GM21423 (cell line): ENCODE data around the gene APOBEC3C.
"Not testable (repeated sequence)": the region's sequence is repeated elsewhere in the genome, so short reads cannot be mapped to it uniquely, and the experiment has no call there.

ENCODE experiments used
- ATAC-seq: cut with Tn5 transposase; IDR thresholded peaks from one replicate; pipeline ENCODE4 v1.9.1; 2021; ENCODE audit warnings: mild to moderate bottlenecking, moderate library complexity; ENCODE audit not compliant: unreplicated experiment

The APOBEC3C gene

DNA sequence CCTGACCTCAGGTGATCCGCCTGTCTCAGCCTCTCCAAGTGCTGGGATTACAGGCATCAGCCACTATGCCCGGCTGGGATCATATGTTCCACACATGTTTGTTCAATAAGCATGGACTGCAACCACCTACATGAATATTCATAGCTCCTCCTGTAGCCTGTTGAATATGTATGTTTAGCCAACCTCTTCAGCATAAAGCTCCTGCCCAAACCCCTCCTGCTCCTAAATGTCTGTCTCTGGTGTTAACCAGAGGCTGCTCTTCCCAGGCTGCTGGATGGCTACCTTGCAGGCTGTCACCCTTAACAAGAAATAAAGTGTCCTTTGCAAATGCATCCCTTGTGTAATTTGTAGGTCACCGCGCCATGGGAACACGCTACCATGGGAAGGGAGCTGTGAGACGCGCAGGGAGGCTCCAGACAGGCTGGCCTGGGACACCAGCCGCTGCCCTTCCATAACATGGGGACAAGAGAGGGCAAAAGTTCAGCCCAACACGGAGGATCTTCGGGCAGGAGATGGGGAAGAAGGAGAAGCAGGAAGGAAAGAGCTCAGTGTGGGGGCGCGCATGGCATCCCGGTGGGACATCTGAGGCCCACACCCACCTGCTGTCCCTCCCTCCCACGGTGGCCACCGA is 6.1 kb downstream of the APOBEC3C start:
- ATAC-seq, result not testable (repeated sequence)

DNA sequence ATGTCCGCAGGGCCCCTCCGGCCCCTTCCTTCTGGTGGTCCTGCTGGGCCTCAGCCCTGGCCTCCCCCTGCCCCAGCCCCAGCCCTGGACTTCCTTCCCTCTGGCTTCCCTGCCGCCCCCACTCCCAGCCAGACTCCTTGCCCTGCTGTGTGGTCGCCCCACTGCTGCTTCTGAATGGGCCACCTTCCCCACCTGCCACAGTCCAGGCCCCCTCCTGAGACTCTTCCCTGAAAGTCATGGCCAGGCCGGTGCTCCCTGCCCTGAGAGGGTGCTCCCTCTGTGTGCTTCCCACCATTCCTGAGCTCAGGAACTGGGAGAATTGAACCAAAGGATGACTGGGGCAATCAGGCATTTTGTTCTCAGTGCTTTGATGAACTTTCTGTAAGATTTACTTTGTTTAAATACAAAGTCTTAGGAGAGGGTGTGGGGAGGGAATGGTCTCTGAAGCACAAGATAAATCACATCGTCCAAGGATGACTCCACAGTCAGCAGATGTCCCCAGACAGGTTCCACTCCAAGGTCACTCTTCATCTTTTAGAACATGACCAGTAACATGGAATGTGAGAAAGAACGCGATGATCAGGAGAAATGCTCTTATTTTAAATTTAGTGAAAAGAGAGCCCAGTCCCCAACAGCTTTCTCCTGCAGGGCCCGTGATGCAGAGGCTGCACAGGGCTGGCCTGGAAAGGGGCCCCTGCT is 7.6 kb downstream of the APOBEC3C start:
- no peak for ATAC-seq

DNA sequence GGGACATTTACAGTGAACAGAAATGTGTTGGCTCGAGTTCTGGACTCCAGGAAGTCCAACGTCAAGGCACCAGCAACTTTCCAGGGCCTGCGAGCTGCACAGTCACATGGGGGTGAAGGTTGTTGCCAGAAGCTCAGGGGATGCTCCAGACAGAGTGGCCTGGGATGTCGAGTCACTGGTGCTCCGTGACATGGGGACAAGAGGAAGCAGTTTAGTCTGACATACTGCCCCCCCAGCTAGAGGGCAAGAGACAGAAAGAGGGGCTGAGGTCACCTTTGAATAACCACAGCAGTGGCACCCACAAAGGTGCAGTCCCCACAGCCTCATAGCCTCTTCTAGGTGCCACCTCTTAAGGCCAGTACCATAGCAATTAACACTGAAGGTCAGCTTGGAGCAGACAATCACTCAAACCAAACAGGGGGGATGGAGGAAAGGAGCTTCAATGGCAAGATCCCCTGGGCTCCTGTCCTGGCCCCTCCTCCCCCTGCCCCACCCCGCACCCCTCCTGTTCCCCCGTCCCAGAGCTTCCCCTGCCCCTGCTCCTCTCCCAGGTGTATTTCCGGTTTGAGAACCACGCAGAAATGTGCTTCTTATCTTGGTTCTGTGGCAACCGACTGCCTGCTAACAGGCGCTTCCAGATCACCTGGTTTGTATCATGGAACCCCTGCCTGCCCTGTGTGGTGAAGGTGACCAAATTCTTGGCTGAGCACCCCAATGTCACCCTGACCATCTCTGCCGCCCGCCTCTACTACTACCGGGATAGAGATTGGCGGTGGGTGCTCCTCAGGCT is 10.7 kb downstream of the APOBEC3C start:
- no peak for ATAC-seq

DNA sequence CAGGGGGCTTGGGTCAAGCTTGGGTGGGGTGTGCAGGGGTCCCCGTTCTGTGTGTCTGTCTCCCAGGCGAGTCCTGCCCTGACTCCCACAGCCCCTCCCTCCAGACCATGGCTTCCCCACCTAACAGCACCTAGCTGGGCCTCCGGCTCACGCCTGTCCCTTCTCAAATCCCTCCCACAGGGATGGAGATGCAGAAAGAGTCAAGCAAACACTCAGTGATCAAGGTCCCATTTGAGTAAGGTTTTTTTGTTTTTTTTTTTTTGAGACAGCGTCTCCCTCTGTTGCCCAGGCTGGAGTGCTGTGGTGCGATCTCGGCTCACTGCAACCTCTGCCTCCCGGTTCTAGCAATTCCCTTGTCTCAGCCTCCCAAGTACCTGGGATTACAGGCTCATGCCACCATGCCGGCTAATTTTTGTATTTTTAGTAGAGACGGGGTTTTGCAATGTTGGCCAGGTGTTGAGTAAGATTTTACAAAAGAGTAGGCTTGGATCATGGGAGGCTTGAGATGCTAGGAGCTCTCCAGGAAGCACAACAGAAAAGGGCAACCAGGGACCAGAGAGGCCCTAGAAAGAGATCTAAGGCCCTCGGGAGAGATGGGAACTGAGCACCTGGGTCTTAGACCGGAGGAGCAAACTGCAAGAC is 12.6 kb downstream of the APOBEC3C start:
- no peak for ATAC-seq

DNA sequence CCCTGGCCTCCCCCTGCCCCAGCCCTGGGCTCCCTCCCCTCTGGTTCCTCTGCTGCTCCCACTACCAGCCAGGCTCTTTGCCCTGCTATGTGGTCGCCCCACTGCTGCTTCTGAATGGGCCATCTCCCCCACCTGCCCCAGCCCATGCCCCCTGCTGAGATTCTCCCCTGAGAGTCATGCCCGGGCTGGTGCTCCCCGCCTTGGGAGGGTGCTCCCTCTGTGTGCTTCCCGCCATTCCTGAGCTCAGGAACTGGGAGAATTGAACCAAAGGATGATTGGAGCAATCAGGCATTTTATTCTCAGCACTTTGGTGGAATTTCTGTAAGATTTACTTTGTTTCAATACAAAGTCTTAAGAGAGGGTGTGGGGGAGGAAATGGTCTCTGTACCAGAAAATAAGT is 13.7 kb downstream of the APOBEC3C start:
- ATAC-seq, result no peak

DNA sequence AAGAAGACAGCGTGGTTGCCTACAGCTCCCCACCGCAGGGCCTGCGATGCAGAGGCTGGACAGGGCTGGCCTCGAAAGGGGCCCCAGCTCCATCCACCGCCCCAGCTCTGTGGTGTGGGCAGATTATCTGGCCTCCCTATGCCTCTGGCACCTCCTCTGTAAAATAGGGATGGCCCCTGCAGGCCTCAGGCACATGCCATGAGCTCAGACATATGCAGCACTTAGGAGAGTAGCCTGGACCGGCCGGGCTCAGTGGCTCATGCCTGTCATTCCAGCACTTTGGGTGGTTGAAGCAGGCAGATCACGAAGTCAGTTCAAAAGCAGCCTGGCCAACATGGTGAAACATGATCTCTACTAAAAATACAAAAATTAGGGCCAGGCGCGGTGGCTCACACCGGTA is 14.2 kb downstream of the APOBEC3C start:
- ATAC-seq, result no peak

DNA sequence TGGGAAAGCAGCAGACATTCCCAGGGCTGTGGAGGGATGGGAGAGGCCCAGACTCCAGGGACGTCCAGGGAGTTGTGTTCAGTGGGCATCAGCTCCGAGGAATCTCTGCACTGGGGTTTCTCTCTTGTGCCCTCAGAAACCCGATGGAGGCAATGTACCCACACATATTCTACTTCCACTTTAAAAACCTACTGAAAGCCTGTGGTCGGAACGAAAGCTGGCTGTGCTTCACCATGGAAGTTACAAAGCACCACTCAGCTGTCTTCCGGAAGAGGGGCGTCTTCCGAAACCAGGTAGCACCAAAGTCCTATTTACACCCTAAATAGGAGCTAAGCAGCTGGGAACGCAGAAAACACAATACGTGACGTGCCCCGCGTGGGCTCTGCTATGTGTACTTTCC is 15.2 kb downstream of the APOBEC3C start:
- ATAC-seq, result no peak

DNA sequence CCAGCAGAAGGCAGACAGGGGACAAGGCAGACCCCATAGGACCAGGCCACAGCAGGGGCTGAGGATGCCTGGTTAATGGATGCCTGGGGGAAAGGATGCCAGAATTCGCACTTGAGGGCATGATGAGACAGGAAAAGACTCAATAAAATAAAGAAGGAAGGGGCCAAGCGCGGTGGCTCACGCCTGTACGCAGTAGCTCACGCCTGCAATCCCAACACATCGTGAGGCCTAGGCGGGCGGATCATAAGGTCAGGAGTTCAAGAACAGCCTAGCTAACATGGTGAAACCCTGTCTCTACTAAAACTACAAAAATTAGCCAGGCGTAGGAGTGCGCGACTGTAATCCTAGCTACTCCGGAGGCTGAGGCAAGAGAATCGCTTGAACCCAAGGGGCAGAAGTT is 16.6 kb downstream of the APOBEC3C start:
- no peak for ATAC-seq

DNA sequence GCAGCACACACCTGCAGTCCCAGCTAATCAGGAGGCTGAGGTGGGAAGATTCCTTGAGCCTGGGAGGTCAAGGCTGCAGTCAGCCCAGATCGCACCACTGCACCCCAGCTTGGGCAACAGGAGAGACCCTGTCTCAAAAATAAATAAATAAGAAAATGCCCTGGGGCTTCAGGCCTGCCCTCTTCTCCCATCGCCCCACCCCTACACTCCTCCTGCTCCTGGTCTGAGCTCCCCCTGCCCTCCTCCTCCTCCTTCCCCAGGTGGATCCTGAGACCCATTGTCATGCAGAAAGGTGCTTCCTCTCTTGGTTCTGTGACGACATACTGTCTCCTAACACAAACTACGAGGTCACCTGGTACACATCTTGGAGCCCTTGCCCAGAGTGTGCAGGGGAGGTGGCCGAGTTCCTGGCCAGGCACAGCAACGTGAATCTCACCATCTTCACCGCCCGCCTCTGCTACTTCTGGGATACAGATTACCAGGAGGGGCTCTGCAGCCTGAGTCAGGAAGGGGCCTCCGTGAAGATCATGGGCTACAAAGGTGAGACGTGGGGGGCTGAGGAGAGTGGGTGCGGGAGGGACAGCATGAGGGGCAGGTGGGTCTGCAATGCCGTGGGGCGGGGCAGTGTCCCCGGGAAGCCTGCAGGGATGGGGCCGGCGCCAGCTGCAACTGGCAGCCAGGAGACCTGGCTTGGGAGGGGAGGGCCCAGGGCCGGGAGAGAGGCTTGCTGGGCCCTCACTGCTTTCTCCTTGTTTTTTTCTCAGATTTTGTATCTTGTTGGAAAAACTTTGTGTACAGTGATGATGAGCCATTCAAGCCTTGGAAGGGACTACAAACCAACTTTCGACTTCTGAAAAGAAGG is 17.6 kb downstream of the APOBEC3C start:
- ATAC-seq, result not testable (repeated sequence)

DNA sequence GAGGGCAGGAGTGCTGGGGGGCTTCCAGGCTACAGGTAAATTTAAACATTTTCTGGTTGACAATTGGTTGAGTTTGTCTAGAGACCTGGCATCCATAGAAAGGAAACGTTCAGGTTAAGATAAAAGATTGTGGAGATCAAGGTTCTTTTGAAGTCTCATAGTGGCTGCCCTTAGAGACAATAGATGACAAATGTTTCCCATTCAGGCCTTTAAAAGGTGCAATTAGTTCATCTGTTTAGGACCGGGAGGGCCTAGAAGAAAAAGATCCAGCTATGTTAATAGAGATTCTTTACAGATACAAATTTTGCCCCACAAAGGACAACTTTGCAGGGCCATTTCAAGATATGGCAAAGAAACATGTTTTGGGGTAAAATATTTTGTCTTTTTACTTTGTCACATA is 23.0 kb downstream of the APOBEC3C start:
- not testable (repeated sequence) for ATAC-seq

DNA sequence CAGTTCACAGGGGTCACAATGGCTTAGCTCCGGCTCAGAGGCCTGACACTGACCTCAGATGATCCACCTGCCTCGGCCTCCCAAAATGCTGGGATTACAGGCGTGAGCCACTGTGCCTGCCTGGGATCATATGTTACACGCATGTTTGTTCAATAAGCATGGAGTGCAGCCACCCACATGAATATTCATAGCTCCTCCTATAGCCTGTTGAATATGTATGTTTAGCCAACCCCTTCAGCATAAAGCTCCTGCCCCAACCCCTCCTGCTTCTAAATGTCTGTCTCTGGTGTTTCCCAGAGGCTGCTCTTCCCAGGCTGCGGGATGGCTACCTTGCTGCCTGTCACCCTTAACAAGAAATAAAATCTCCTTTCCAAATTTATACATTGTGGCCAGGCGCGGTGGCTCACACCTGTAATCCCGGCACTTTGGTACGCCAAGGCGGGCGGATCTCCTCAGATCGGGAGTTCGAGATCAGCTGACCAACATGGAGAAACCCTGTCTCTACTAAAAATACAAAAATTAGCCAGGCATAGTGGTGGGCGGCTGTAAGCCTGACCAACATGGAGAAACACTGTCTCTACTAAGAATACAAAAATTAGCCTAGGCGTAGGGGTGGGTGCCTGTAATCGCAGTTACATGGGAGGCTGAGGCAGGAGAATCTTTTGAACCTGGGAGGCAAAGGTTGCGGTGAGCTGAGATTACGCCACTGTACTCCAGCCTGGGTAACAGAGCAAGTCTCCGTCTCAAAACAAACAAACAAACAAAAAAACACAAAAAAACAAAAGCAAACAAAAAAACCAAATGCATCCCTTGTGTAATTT is 25.5 kb downstream of the APOBEC3C start:
- ATAC-seq, result no peak

DNA sequence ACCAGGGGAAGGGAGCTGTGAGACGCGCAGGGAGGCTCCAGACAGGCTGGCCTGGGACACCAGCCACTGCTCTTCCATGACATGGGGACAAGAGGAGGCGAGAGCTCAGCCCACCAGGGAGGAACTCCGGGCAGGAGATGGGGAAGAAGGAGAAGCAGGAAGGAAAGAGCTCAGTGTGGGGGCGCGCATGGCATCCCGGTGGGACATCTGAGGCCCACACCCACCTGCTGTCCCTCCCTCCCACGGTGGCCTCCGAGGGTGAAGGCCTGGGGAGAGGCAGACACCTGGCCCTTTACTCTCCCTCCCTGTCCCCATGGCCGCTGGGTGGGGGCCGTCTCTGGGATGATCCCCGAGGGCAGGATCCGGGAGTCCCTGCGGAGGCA is 26.1 kb downstream of the APOBEC3C start:
- not testable (repeated sequence) for ATAC-seq

DNA sequence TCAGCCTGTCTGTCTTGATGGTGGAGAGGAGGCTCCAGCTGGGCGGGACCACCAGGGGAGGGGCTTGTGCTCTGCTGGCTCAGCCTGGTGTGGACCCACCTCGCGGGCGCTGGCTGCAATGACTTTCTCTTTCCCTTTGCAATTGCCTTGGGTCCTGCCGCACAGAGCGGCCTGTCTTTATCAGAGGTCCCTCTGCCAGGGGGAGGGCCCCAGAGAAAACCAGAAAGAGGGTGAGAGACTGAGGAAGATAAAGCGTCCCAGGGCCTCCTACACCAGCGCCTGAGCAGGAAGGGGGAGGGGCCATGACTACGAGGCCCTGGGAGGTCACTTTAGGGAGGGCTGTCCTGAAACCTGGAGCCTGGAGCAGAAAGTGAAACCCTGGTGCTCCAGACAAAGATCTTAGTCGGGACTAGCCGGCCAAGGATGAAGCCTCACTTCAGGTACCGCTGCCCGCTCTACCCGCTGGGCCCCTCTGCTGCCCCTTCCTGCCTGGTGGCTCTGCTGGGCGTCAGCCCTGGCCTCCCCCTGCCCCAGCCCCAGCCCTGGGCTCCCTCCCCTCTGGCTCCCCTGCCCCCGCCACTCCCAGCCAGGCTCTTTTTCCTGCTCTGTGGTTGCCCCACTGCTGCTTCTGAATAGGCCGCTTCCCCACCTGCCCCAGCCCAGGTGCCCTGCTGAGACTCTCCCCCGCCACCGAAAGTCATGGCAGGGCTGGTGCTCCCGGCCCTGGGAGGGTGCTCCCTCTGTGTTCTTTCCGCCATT is 26.7 kb downstream of the APOBEC3C start, which contains the start of gene APOBEC3F:
TSS of gene APOBEC3F (plus strand) at position 327 of the 759 bp plus-strand sequence. CDS start at position 424, 97 bp downstream.
- peak; percentile 70 for ATAC-seq

DNA sequence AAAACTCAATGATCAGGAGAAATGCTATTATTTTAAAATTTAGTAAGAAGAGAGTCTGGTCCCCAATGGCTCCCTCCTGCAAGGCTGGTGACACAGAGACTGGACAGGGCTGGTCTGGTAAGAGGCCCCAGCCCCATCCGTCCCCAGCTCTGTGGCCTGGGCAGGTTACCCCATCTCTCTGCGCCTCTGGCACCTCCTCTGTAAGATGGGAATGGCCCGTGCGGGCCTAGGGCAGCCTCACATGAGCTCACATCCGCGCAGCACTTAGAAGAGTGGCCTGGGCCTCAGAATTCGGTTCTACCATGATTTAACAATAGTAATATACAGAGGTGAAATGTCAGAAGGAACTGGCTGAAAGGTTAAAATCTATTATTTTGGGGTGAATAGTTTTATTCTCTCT is 27.9 kb downstream of the APOBEC3C start:
- ATAC-seq, result no peak

DNA sequence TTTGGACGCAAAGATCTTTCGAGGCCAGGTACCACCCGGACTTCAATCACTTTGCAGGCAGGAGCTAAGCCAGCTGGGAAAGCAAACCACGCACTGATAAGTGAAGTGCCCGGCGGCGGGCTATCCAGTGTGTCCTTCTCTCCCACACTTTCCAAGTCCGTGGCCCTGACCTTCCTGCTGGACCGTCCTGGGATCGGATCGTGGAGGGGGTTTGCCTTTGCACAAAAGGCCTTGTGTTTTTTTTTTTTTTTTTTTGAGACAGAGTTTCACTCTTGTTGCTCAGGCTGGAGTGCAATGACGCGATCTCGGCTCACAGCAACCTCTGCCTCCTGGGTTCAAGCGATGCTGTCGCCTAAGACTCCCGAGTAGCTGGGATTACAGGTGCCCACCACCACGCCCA is 29.0 kb downstream of the APOBEC3C start:
- ATAC-seq, result not testable (repeated sequence)

DNA sequence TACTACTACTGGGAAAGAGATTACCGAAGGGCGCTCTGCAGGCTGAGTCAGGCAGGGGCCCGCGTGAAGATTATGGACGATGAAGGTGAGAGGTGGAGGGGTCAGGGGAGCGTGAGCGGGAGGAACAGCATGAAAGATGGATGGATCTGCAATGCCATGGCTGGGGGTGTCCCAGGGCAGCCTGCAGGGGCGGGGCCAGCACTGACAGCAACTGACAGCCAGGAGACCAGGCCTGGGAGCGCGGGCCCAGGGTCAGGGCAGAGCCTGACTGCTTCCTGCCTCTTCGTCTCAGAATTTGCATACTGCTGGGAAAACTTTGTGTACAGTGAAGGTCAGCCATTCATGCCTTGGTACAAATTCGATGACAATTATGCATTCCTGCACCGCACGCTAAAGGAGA is 31.1 kb downstream of the APOBEC3C start:
- ATAC-seq, result not testable (repeated sequence)

DNA sequence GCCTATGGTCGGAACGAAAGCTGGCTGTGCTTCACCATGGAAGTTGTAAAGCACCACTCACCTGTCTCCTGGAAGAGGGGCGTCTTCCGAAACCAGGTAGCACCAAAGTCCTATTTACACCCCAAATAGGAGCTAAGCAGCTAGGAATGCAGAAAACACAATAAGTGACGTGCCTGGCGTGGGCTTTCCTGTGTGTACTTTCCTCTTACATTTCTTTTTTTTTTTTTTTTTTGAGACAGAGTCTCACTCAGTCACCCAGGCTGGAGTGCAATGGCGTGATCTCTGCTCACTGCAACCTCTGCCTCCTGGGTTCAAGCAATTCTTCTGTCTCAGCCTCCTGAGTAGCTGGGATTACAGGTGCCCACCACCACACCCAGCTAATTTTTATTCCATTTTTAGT is 35.4 kb downstream of the APOBEC3C start:
- not testable (repeated sequence) for ATAC-seq

DNA sequence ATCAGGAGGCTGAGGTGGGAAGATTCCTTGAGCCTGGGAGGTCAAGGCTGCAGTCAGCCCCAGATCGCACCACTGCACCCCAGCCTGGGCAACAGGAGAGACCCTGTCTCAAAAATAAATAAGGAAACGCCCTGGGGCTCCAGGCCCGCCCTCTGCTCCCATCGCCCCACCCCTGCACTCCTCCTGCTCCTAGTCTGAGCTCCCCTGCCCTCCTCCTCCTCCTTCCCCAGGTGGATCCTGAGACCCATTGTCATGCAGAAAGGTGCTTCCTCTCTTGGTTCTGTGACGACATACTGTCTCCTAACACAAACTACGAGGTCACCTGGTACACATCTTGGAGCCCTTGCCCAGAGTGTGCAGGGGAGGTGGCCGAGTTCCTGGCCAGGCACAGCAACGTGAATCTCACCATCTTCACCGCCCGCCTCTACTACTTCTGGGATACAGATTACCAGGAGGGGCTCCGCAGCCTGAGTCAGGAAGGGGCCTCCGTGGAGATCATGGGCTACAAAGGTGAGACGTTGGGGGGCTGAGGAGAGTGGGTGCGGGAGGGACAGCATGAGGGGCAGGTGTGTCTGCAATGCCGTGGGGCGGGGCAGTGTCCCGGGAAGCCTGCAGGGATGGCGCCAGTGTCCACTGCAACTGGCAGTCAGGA is 37.9 kb downstream of the APOBEC3C start:
- not testable (repeated sequence) for ATAC-seq
